Spleen (tissue), 7 donors: ENCODE measurements around the gene DTWD2.

ENCODE experiments used
- CTCF ChIP-seq, 11 experiments: fragments of 200-600 bp in 7 of 11; fragments of 450-650 bp in 4 of 11; sonication (generic) in 4 of 11; IDR thresholded peaks in 8 of 11; conservative IDR thresholded peaks in 3 of 11; 1 replicate in 7 of 11; 2 replicates in 4 of 11; pipeline versions ENCODE4 v1.4.0 to v1.8.0; 2016 to 2021; ENCODE audit warnings: antibody characterized with exemption in 11 of 11, inconsistent platforms in 4 of 11, mild to moderate bottlenecking in 1 of 11
- POLR2A ChIP-seq, 3 donors: fragments of 450-650 bp; IDR thresholded peaks; one replicate each; pipeline ENCODE4 v1.5.1; 2017; ENCODE audit warnings: antibody characterized with exemption in 3 of 3, mild to moderate bottlenecking in 1 of 3
- donor health status: DM: no; HTN: no; CAD: no; lungs with moderate emphysema.
- donor health status: DM: no; HTN: no; CAD: no.
- donor health status: DM: no; HTN: no; CAD: no.

- TF ChIP-seq POLR2A (IDR thresholded peaks at IDR 0.05) (no peak), CTCF (IDR thresholded peaks at IDR 0.05 in 8 of 11, conservative IDR thresholded peaks at IDR 0.05 in 3 of 11) (no peak)
Measured at GRCh38 chr5:118873417-118873816, 114.9 kb downstream of the DTWD2 start.
